HepG2 (cell line): ENCODE measurements around the gene TPST2. TPM values are rescaled to one million over a fixed set of nuclear protein-coding genes. Genes with fewer than 3 reads are reported as not detected.

Source experiments
- ATAC-seq: fragments of 200-7000 bp; cut with Tn5 transposase; 3 replicates; pipeline ENCODE4 v1.9.1; 2020; ENCODE audit warnings: mild to moderate bottlenecking, moderate library complexity
- BruUV-seq: library from RNA; stranded (reverse); fragments of 400-500 nt; replicated peaks from 2 replicates; lab custom pipeline; 2021; lab: Mats Ljungman, UMichigan
- CTCF ChIA-PET: fragments of 300-600 bp; formaldehyde crosslinking; extraction: SDS; loops from one replicate; lab custom pipeline; 2021; ENCODE audit warnings: low total read pairs, inconsistent platforms, low intra/inter-chr PET ratio; lab: Yijun Ruan, JAX
- POLR2A ChIA-PET: fragments of 350-600 bp; sonication (Branson Sonifier 250); formaldehyde crosslinking; loops from one replicate; lab custom pipeline; 2020; ENCODE audit warnings: antibody characterized with exemption, inconsistent platforms; lab: Yijun Ruan, JAX
- DNase-seq: peaks from one replicate; pipeline ENCODE4 v3.0.0-alpha.2; 2015; ENCODE audit warnings: low spot score
- FAIRE-seq: peaks from 3 replicates; lab custom pipeline; 2011; peaks lifted over from hg19 to GRCh38; lab: Jason Lieb, UNC
- H2AFZ ChIP-seq: one replicate; pipeline ENCODE4 v1.6.1; 2011; ENCODE audit warnings: low read length, inconsistent platforms
- H3K27ac ChIP-seq: fragments of 300-600 bp; 3 replicates; pipeline ENCODE4 v1.8.0; 2011; ENCODE audit warnings: mixed run types, mild to moderate bottlenecking, mixed read lengths, low read length, inconsistent platforms; ENCODE audit not compliant: insufficient read depth; ENCODE audit errors: extremely low read length
- H3K27me3 ChIP-seq, 2 experiments: fragments of 200-600 bp in 1 of 2; 2 replicates in 1 of 2; 3 replicates in 1 of 2; pipeline versions ENCODE4 v1.6.0 to v1.8.0; 2011; ENCODE audit warnings: low read length in 2 of 2, mild to moderate bottlenecking in 2 of 2, moderate library complexity in 2 of 2, inconsistent platforms in 1 of 2; ENCODE audit not compliant: insufficient read depth in 2 of 2, control insufficient read depth in 1 of 2
- H3K36me3 ChIP-seq, 2 experiments: fragments of 200-600 bp in 1 of 2; replicated peaks in 1 of 2; 2 replicates in 1 of 2; 3 replicates in 1 of 2; pipeline versions ENCODE4 v1.5.1 to v1.8.0; 2011; ENCODE audit warnings: low read length in 2 of 2, inconsistent platforms in 1 of 2; ENCODE audit not compliant: insufficient read depth in 2 of 2, control insufficient read depth in 1 of 2
- H3K4me1 ChIP-seq: 2 replicates; pipeline ENCODE4 v1.5.1; 2012; ENCODE audit warnings: low read length, inconsistent platforms; ENCODE audit not compliant: insufficient read depth
- H3K4me2 ChIP-seq: 2 replicates; pipeline ENCODE4 v1.6.0; 2011; ENCODE audit warnings: low read depth, low read length, inconsistent platforms
- H3K4me3 ChIP-seq, 3 experiments: fragments of 200-600 bp in 1 of 3; sonication (generic), shearing (Covaris generic) in 1 of 3; replicated peaks in 1 of 3; 2 replicates each; pipeline ENCODE4 v1.5.1; 2011 to 2016; ENCODE audit warnings: low read length in 3 of 3, inconsistent platforms in 2 of 3, low read depth in 2 of 3, mild to moderate bottlenecking in 2 of 3, control low read depth in 1 of 3, mixed read lengths in 1 of 3; ENCODE audit not compliant: insufficient read depth in 1 of 3
- H3K79me2 ChIP-seq: one replicate; pipeline ENCODE4 v1.6.1; 2011; ENCODE audit warnings: low read length, inconsistent platforms; ENCODE audit not compliant: insufficient read depth
- H3K9ac ChIP-seq: 2 replicates; pipeline ENCODE4 v1.6.0; 2011; ENCODE audit warnings: mild to moderate bottlenecking, low read depth, low read length, inconsistent platforms; ENCODE audit not compliant: insufficient read depth
- H3K9me3 ChIP-seq: 2 replicates; pipeline ENCODE4 v1.5.1; 2012; ENCODE audit warnings: mild to moderate bottlenecking, low read length
- H4K20me1 ChIP-seq: 2 replicates; pipeline ENCODE4 v1.6.0; 2011; ENCODE audit warnings: inconsistent platforms, mild to moderate bottlenecking, low read length, moderate library complexity; ENCODE audit not compliant: insufficient read depth
- EHMT2 ChIP-seq: fragments of 200-600 bp; sonication (generic); IDR thresholded peaks from 2 replicates; pipeline ENCODE4 v1.7.0; 2017; ENCODE audit warnings: antibody characterized with exemption, low read depth, low read length, borderline replicate concordance
- HES4 ChIP-seq: sonication (generic); formaldehyde crosslinking; IDR thresholded peaks from 2 replicates; pipeline ENCODE4 v1.9.0; 2021; ENCODE audit warnings: mild to moderate bottlenecking, missing genetic modification reagents, borderline replicate concordance
- KLF13 ChIP-seq: sonication (generic); formaldehyde crosslinking; IDR thresholded peaks from 2 replicates; pipeline ENCODE4 v1.4.0; 2020; ENCODE audit warnings: mild to moderate bottlenecking, missing genetic modification reagents
- NCOA2 ChIP-seq: sonication (generic); formaldehyde crosslinking; IDR thresholded peaks from 2 replicates; pipeline ENCODE4 v1.8.0; 2022; ENCODE audit warnings: inconsistent platforms
- NFATC3 ChIP-seq: sonication (generic); formaldehyde crosslinking; IDR thresholded peaks from 2 replicates; pipeline ENCODE4 v1.5.1; 2020; ENCODE audit warnings: mild to moderate bottlenecking, missing genetic modification reagents
- RBAK ChIP-seq: sonication (generic); formaldehyde crosslinking; IDR thresholded peaks from 2 replicates; pipeline ENCODE4 v1.5.1; 2020; ENCODE audit warnings: mild to moderate bottlenecking, missing genetic modification reagents
- TEAD2 ChIP-seq: sonication (generic); formaldehyde crosslinking; IDR thresholded peaks from 2 replicates; pipeline ENCODE4 v1.9.0; 2021; ENCODE audit warnings: missing genetic modification reagents
- ZBTB37 ChIP-seq: sonication (generic); formaldehyde crosslinking; IDR thresholded peaks from 2 replicates; pipeline ENCODE4 v1.4.0; 2020; ENCODE audit warnings: mild to moderate bottlenecking, missing genetic modification reagents
- ZEB1 ChIP-seq: IDR thresholded peaks from 2 replicates; pipeline ENCODE4 v1.6.1; 2012; ENCODE audit warnings: mild to moderate bottlenecking, low read depth, inconsistent platforms; ENCODE audit not compliant: insufficient replicate concordance
- ZFP36L2 ChIP-seq: sonication (generic); formaldehyde crosslinking; IDR thresholded peaks from 2 replicates; pipeline ENCODE4 v1.4.0; 2020; ENCODE audit warnings: missing genetic modification reagents
- ZNF816 ChIP-seq: sonication (generic); formaldehyde crosslinking; IDR thresholded peaks from 2 replicates; pipeline ENCODE4 v1.8.0; 2022; ENCODE audit warnings: missing genetic modification reagents, mild to moderate bottlenecking, borderline replicate concordance
- ZXDC ChIP-seq: sonication (generic); formaldehyde crosslinking; IDR thresholded peaks from 2 replicates; pipeline ENCODE4 v1.5.0; 2020; ENCODE audit warnings: mild to moderate bottlenecking, missing genetic modification reagents
- WGBS: methylation state at CpG from one replicate; pipeline ENCODE4 v1.1.6; 2017; ENCODE audit warnings: low lambda C conversion rate; 5-methylcytosine and 5-hydroxymethylcytosine counted together
- in situ Hi-C: cut with HindIII; loops from 2 replicates; pipeline ENCODE4 v1.10.0; 2017; ENCODE audit warnings: low pct_unique_long_range_greater_than_20kb; ENCODE audit not compliant: extremely low pct_ligation_motif_present
- intact Hi-C: fragments of 100-400 bp; cut with micrococcal nuclease; formaldehyde crosslinking; loops from one replicate; pipeline ENCODE4 v1.10.0; 2022; ENCODE audit not compliant: unreplicated experiment
- polyA plus RNA-seq, 8 experiments: library from polyadenylated mRNA; depleted of rRNA in 3 of 8; stranded (reverse) in 7 of 8; unstranded in 1 of 8; fragments of >200 nt; fragmentation: Illumina TruSeq in 4 of 8; extraction: Trizol in 4 of 8; gene quantifications; 2 replicates each; pipeline versions ENCODE4 v1.2.1 to v1.2.3, GENCODE V29; 2011 to 2016; ENCODE audit warnings: low read depth in 4 of 8, missing spikeins in 1 of 8, mixed read lengths in 1 of 8; ENCODE audit not compliant: insufficient read depth in 1 of 8
- total RNA-seq, 5 experiments: library from RNA; depleted of rRNA; stranded (reverse); fragments of >200 nt; fragmentation: Illumina TruSeq; extraction: Trizol; gene quantifications; 2 replicates each; pipeline ENCODE4 v1.2.3, GENCODE V29; 2016; ENCODE audit warnings: low read depth in 1 of 5
- TF ChIP-seq, protein P1 (sequence below): IDR thresholded peaks from 2 replicates; pipeline ENCODE4 v1.6.1; 2016
- TF ChIP-seq, protein P2 (sequence below): sonication (generic); formaldehyde crosslinking; IDR thresholded peaks from 2 replicates; pipeline ENCODE4 v1.8.0; 2022; ENCODE audit warnings: mild to moderate bottlenecking, missing genetic modification reagents; ENCODE audit not compliant: insufficient replicate concordance

TPST2 gene
- total and polyA plus RNA-seq, 2 of the 13 experiments (the other 11 are each of a cell fraction or from before 2014, with no cell fraction given): 15.2 to 23.8 TPM

GRCh38 chr22:26536762-26537134, 53.2 kb downstream of the TPST2 start:
- H3K79me2 ChIP-seq: no peaks in the 10 kb centered on the region
- no peak overlapping the region for H3K4me2 ChIP-seq
- no peaks in the 10 kb centered on the region for H3K4me1 ChIP-seq
- no peak overlapping the region for H3K9ac ChIP-seq
- intact Hi-C loops (no loop called here), in situ Hi-C loops (no loop called here)
- no peaks in the 10 kb centered on the region for H3K9me3 ChIP-seq
- DNase-seq: no peak
- H4K20me1 ChIP-seq: no peaks in the 10 kb centered on the region
- TF ChIP-seq NCOA2 (CRISPR knock-in tag): no peak
- TF ChIP-seq TEAD2 (CRISPR knock-in tag): no peak
- no peak for TF ChIP-seq EHMT2
- TF ChIP-seq ZBTB37 (CRISPR knock-in tag): no peak
- TF ChIP-seq HES4 (CRISPR knock-in tag): no peak
- no peak for TF ChIP-seq ZEB1
- TF ChIP-seq KLF13: no peak
- TF ChIP-seq ZFP36L2 (CRISPR knock-in tag): no peak
- TF ChIP-seq NFATC3 (CRISPR knock-in tag): no peak
- TF ChIP-seq RBAK (CRISPR knock-in tag): no peak
- TF ChIP-seq ZXDC (CRISPR knock-in tag): no peak
- TF ChIP-seq, protein P1, sequence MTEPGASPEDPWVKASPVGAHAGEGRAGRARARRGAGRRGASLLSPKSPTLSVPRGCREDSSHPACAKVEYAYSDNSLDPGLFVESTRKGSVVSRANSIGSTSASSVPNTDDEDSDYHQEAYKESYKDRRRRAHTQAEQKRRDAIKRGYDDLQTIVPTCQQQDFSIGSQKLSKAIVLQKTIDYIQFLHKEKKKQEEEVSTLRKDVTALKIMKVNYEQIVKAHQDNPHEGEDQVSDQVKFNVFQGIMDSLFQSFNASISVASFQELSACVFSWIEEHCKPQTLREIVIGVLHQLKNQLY (CRISPR knock-in tag): no peak
- TF ChIP-seq, protein P2, sequence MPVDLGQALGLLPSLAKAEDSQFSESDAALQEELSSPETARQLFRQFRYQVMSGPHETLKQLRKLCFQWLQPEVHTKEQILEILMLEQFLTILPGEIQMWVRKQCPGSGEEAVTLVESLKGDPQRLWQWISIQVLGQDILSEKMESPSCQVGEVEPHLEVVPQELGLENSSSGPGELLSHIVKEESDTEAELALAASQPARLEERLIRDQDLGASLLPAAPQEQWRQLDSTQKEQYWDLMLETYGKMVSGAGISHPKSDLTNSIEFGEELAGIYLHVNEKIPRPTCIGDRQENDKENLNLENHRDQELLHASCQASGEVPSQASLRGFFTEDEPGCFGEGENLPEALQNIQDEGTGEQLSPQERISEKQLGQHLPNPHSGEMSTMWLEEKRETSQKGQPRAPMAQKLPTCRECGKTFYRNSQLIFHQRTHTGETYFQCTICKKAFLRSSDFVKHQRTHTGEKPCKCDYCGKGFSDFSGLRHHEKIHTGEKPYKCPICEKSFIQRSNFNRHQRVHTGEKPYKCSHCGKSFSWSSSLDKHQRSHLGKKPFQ (CRISPR knock-in tag): no peak
- TF ChIP-seq ZNF816 (CRISPR knock-in tag): no peak
- no peak for ATAC-seq
- 100% methylated on average over 3 of the region's 3 CpGs for WGBS
- no peak overlapping the region for H3K27ac ChIP-seq
- peaks cover 3 to 14% of the 10 kb centered on the region in 2 experiments; a peak in 3 of 5 replicates for H3K36me3 ChIP-seq
- H3K4me3 ChIP-seq: no peak overlapping the region
- ChIA-PET CTCF (no interaction called here), POLR2A (no interaction called here)
- H2AFZ ChIP-seq: no peak overlapping the region
- FAIRE-seq: no peak
- no peaks in the 10 kb centered on the region for H3K27me3 ChIP-seq
- no TSS peak for BruUV-seq
